Endothelial cell of umbilical vein (primary cell): ENCODE measurements around the gene KRTAP10-6.

ENCODE experiments used
- CTCF ChIP-seq, 2 donors: IDR thresholded peaks; 1 replicate in 1 of 2; 2 replicates in 1 of 2; pipeline ENCODE4 v1.5.1; 2011; ENCODE audit warnings: low read length in 2 of 2, mild to moderate bottlenecking in 2 of 2, moderate library complexity in 2 of 2, control low read depth in 1 of 2, inconsistent platforms in 1 of 2, low read depth in 1 of 2; ENCODE audit not compliant: insufficient read depth in 1 of 2; ENCODE audit errors: extremely low read depth in 1 of 2
- POLR2AphosphoS5 ChIP-seq: IDR thresholded peaks from 2 replicates; pipeline ENCODE4 v1.6.1; 2012; ENCODE audit warnings: low read depth, mild to moderate bottlenecking, control low read depth, low read length, moderate library complexity; ENCODE audit not compliant: insufficient read depth

- TF ChIP-seq CTCF (IDR thresholded peaks at IDR 0.05; ENCODE audit: extremely low read depth in 1 of 2, insufficient read depth in 1 of 2, low read depth in 1 of 2, low read length in 2 of 2), result no peak
- TF ChIP-seq POLR2AphosphoS5, result no peak
These were observed 2.6 kb downstream of the KRTAP10-6 start for GRCh38 chr21:44589586-44590305.
